Sciatic nerve (tissue), 2 donors: Measurements from ENCODE around the gene KIRREL1. TPM values are rescaled to one million over a fixed set of nuclear protein-coding genes. Genes with fewer than 3 reads are reported as not detected.

Experiments
- ATAC-seq: fragments of 200-7000 bp; cut with Tn5 transposase; one replicate; pipeline ENCODE4 v1.9.1; 2020; ENCODE audit warnings: mild to moderate bottlenecking, moderate library complexity
- DNase-seq: peaks from one replicate; pipeline ENCODE4 v3.0.0-alpha.2; 2020; ENCODE audit warnings: low spot score
- intact Hi-C: fragments of 100-400 bp; cut with DNase I; formaldehyde crosslinking; loops from one replicate; pipeline ENCODE4 v1.14.2; 2022
- total RNA-seq: library from RNA; stranded (reverse); fragmentation: NEBNext Ultra II Directional; extraction: Animal tissue kit (Norgen Biotek cat#: 25700); gene quantifications from one replicate; pipeline ENCODE4 v1.2.1, GENCODE V29; 2021
- donor health status: DM: no; HTN: no; CAD: no.
- donor health status: DM: no; HTN: no; CAD: no.

KIRREL1 gene
- total RNA-seq, 1 donor from 2014 or later: 67.8 TPM

GRCh38 chr1:158087320-158087927 is 94.0 kb downstream of the KIRREL1 start:
- intact Hi-C loops: no loop called here
- peak; percentile 76 for DNase-seq
- peak; percentile 74 for ATAC-seq

DNA sequence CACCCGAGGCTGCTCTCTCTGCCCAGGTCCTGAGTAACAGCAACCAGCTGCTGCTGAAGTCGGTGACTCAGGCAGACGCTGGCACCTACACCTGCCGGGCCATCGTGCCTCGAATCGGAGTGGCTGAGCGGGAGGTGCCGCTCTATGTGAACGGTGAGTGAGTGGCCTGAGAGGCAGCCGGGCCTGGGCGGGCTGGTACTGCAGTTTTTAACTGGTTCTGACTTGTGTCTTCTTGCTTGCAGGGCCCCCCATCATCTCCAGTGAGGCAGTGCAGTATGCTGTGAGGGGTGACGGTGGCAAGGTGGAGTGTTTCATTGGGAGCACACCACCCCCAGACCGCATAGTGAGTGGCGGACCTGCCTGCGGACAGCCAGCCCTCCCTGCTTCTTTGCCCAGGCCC is 96.0 kb downstream of the KIRREL1 start:
- intact Hi-C loops: no loop called here
- DNase-seq (no peak), ATAC-seq (no peak)

- intact Hi-C loops: loop anchor here (5.0 kb wide), 1 partner anchor 98 kb away; the partner anchor contains the start of gene KIRREL1
- ATAC-seq (no peak), DNase-seq (no peak)
These were observed 96.6 kb downstream of the KIRREL1 start for GRCh38 chr1:158089925-158090637.

DNA sequence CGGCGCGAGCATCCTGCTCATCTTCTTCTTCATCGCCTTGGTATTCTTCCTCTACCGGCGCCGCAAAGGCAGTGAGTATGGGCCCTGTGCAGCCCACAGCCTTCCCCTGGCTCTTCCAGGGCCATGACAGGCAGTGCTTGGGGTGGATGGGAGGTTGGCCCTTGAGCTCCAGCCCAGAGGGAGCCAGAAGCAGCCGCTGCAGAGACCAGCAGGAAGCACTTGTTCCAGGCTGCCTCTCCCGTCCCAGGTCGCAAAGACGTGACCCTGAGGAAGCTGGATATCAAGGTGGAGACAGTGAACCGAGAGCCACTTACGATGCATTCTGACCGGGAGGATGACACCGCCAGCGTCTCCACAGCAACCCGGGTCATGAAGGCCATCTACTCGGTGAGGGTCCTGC is 99.9 kb downstream of the KIRREL1 start:
- DNase-seq (no peak), ATAC-seq (peak; percentile 14)
- intact Hi-C loops: loop anchor here (5.0 kb wide), 1 partner anchor 101 kb away; the partner anchor contains the start of gene KIRREL1

- no peak for DNase-seq
- intact Hi-C loops: loop anchor here (5.0 kb wide), 1 partner anchor 102 kb away; the partner anchor contains the start of gene KIRREL1
- peak; percentile 4 for ATAC-seq
These were observed 101.1 kb downstream of the KIRREL1 start for GRCh38 chr1:158094571-158094970.

DNA sequence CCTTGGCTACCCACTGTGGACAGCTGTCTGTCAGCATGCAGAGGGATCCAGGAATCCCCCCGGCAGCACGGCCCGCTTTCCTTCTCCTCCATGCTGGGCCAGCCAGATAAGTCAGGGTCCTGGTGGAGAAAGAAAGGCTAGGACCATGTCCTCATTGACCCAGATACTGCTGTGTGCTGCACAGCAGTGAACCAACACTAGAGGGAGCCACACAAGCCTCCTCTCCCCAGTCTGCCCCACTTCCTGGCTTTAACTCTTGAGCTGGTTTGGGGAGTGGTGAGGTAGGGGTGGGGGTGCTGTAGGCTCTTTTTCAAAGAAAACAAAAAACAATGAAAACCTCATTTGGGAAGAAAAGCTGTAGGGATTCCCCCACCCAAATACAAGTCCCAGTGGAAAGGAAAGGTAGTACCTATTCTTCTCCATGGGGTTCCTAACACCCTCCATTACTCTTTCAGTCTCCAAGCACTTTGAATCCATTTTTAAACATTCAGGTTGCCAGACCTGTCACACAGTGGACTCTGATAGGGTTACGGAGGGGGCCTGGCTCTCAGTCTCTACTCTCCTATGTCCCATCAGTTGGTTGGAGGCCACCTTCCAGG is 102.4 kb downstream of the KIRREL1 start:
- DNase-seq: no peak
- ATAC-seq: peak; percentile 26
- intact Hi-C loops: no loop called here

DNA sequence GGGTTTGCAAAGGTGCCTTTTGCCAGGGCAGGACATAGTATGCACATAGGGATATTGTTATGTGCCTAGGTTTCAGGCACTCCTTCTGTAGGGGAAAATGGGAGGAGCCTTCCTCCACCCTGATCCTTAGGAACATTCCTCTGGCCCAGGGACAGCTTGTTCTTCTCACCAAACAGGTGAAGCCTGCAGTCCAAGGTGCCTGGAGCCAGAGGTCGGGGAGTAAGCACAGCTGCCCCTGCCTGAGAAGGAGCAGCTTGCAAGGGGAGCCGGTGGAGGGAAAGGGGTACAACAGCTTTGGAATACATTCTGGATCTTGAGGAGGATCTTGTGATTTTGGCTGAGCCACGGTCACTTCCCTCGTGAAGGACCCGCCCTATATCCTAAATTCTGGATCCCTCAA is 104.8 kb downstream of the KIRREL1 start:
- no peak for DNase-seq
- intact Hi-C loops: no loop called here
- ATAC-seq: no peak

- DNase-seq (no peak), ATAC-seq (no peak)
- intact Hi-C loops: no loop called here
These were observed 105.7 kb downstream of the KIRREL1 start for GRCh38 chr1:158099185-158099584.

- intact Hi-C loops: no loop called here
- ATAC-seq (peak; percentile 51), DNase-seq (no peak)
These were observed 107.1 kb downstream of the KIRREL1 start for GRCh38 chr1:158100498-158100897.

DNA sequence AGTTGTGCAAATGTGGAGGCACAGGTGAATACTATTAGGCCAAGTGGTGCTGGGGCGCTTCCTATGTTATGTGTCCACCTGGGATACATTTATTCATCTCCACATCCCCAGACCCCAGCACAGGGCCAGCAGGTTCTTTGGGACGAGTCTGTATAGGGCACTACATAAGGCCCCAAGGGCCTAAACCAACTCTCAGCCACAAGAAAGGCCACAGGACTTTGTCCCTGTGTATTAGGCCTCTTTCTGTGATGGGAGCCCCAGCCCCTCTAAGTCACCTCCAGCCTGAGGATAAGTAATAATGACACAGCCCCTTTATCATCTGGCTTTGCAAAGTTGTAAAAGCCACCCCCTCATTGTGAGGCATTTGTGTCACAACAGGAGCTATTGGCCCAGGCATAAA is 108.0 kb downstream of the KIRREL1 start:
- no peak for DNase-seq
- intact Hi-C loops: no loop called here
- no peak for ATAC-seq

GRCh38 chr1:158101927-158102326 is 108.5 kb downstream of the KIRREL1 start:
- intact Hi-C loops: no loop called here
- no peak for DNase-seq
- no peak for ATAC-seq

DNA sequence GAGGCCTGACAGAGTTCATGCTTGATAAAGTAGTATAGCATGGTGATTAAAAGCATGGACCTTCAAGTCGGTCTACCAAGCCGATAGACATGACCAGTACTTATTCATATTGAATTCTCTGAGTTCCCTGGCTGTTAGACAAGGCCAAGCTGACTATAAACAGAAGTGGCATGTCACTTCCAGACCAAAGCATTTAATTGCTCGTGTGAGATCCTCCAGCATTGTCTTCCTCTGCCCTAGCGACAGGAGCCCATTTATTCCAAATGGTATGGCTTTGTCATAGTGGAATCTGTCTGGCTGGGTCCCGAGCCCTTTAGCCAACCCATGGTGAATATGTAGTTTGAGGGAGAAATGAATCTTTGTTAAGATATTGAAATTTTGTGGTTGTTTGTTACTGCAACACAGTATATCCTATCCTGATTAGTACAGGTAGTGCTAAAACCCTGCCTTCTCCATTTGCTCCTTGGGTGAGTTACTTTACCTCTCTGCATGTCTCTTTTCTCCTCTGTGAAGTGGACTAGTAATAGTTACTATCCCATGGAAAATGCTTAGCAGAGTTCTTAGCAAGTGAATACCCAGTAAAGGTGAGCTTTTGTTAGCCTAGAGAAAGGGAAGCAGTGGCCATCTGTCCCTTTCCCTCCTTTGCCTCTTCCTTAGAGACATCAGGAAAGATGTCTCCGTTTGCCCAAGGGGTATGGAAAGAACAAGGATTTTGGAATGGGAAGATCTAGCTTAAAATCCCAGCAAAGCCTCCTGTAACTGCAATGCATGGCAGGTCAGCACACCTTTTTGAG is 109.6 kb downstream of the KIRREL1 start:
- intact Hi-C loops: no loop called here
- DNase-seq: no peak

DNA sequence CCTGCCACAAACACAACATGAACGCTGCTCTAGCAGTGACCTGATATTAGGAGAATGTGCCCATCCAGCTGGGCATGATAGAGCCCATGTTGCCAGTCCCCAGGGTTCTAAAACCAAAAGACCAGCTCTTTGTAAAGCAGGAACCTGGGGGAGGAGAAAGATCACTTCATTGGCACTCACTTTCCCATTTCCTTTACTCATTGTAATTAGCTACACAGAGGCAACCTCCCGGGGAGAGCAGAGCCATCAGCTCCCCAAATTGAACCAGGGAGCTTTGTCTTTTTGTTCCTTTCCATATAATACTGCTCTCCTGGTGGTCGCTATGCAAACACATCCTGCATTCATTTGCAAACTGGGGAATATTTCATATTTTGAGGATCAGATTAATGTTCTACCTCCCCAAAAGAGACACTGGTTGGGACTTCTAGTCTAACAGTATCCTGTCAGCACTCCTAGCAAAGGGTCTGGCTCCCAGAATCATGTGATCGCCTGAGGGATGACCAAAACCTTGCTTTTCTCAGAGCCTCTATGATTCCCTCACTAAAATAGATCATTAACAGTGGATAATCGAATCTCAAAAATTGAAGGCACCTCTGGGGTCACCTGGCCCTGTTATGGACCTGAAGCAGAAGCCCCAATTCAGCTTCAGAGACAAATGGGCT is 110.5 kb downstream of the KIRREL1 start:
- DNase-seq: no peak
- ATAC-seq: no peak
- intact Hi-C loops: no loop called here

More for the DNA sequence above, 109.6 kb downstream of the KIRREL1 start:
- no peak for ATAC-seq

GRCh38 chr1:158104891-158105290 is 111.4 kb downstream of the KIRREL1 start:
- ATAC-seq (no peak), DNase-seq (no peak)
- intact Hi-C loops: no loop called here

DNA sequence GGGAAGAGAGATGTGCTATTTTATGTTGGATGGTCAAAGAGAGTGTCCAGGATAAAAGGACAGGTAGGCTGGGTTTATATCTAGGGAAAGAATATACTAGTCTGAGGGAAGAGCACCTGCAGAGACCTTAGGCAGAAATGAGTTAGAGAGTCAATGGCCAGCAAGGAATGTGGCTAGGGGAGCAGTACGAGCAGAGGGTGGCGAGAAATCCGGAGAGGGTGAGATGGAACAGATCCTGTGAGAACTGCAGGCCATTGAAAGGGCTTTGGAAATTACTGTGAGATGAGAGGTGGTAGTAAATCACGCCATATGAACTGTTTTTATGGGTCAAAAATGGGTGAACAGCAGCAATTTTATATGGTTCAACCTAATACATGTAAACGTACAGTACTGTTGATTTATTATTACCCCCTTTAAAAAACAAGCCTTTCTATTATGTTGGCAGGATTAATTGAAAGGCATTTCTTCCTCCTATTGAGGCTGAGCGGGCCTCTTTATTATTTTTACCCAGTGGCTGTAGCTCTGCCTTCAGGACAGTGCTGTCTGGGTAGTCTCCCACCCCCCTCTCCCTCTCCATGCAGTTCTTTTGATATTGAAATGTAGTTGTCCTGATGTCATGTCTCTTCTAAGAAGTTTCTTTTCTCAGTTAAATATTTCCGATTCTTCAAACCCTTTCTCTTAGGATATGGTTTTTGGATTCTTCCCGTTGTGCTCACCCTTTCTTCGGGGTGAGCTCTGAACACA is 112.1 kb downstream of the KIRREL1 start:
- intact Hi-C loops: no loop called here
- DNase-seq: no peak

DNA sequence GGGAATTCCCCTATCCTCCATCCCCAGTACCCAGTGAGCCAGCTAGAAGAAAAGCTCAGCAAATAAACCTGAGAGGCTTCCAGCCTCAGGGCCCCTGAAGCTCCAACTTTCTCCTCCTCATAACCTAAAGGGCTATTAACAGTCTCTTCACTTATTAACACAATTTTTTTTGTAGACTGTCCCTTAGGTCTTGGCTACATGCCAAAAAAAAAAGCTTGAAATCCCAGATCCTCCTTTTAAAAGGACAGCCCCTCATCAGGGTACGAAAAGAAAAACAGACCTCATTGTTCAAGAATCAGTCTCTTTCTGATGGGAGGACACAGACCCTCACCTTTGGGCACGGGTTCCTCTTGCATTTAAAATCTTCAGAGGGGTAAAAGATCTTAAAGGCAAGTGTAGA is 114.5 kb downstream of the KIRREL1 start:
- no peak for DNase-seq

More for the DNA sequence above, 112.1 kb downstream of the KIRREL1 start:
- no peak for ATAC-seq

GRCh38 chr1:158112994-158113758 is 119.7 kb downstream of the KIRREL1 start:
- intact Hi-C loops: loop anchor here (2.0 kb wide), 1 partner anchor 32 kb away; no protein-coding TSS in a partner anchor
- ATAC-seq (peak; percentile 74), DNase-seq (peak; percentile 70)

More for the DNA sequence above, 114.5 kb downstream of the KIRREL1 start:
- no peak for ATAC-seq
- intact Hi-C loops: no loop called here
